CD8-positive, alpha-beta memory T cell (primary cell): Measurements from ENCODE around the gene C16orf89. TPM values are rescaled to one million over a fixed set of nuclear protein-coding genes. Genes with fewer than 3 reads are reported as not detected.
A peak's percentile ranks its signal among the peaks of the same experiment; 100 is the strongest.
"Not testable (repeated sequence)": the region's sequence is repeated elsewhere in the genome, so short reads cannot be mapped to it uniquely, and the experiment has no call there.

Experiments
- CTCF ChIA-PET: fragments of 350-600 bp; sonication (Branson Sonifier 250); formaldehyde crosslinking; loops from one replicate; lab custom pipeline; 2021; ENCODE audit warnings: antibody characterized with exemption; lab: Charles Lee
- POLR2A ChIA-PET: fragments of 350-600 bp; sonication (Branson Sonifier 250); formaldehyde crosslinking; loops from one replicate; lab custom pipeline; 2021; ENCODE audit warnings: antibody characterized with exemption; lab: Charles Lee
- DNase-seq, 5 donors: peaks; one replicate each; pipeline versions ENCODE4 v3.0.0 to v3.0.0-alpha.2; 2020 to 2022; ENCODE audit warnings: mixed read lengths in 1 of 5
- H3K27ac ChIP-seq: one replicate; pipeline ENCODE4 v1.7.0; 2013; ENCODE audit warnings: low read depth, mild to moderate bottlenecking, low read length, moderate library complexity
- H3K27me3 ChIP-seq: 2 replicates; pipeline ENCODE4 v1.7.0; 2013; ENCODE audit warnings: low read length, mild to moderate bottlenecking; ENCODE audit not compliant: insufficient read depth, poor library complexity, severe bottlenecking
- H3K36me3 ChIP-seq: 2 replicates; pipeline ENCODE4 v1.7.0; 2013; ENCODE audit warnings: mild to moderate bottlenecking, low read length, moderate library complexity; ENCODE audit not compliant: insufficient read depth
- H3K4me1 ChIP-seq: 2 replicates; pipeline ENCODE4 v1.7.0; 2013; ENCODE audit warnings: mild to moderate bottlenecking, low read length, moderate library complexity; ENCODE audit not compliant: insufficient read depth
- H3K4me3 ChIP-seq: 2 replicates; pipeline ENCODE4 v1.7.0; 2013; ENCODE audit warnings: mild to moderate bottlenecking, low read length
- H3K9me3 ChIP-seq: 2 replicates; pipeline ENCODE4 v1.7.0; 2013; ENCODE audit warnings: mild to moderate bottlenecking, low read length
- H3K27ac Mint-ChIP-seq, 8 donors: one replicate each; pipeline ENCODE4 v1.8.0; 2020 to 2021; ENCODE audit warnings: mixed read lengths in 8 of 8, mild to moderate bottlenecking in 6 of 8, inconsistent platforms in 3 of 8, moderate library complexity in 3 of 8
- H3K27me3 Mint-ChIP-seq, 2 donors: one replicate each; pipeline ENCODE4 v1.8.0; 2020 to 2021; ENCODE audit warnings: mixed read lengths in 2 of 2, mild to moderate bottlenecking in 1 of 2, moderate library complexity in 1 of 2
- H3K36me3 Mint-ChIP-seq, 3 donors: one replicate each; pipeline ENCODE4 v1.8.0; 2020 to 2021; ENCODE audit warnings: mixed read lengths in 3 of 3, inconsistent platforms in 1 of 3, mild to moderate bottlenecking in 1 of 3
- H3K4me1 Mint-ChIP-seq, 3 donors: one replicate each; pipeline ENCODE4 v1.8.0; 2020 to 2021; ENCODE audit warnings: mixed read lengths in 3 of 3, inconsistent platforms in 1 of 3, mild to moderate bottlenecking in 1 of 3
- H3K4me3 Mint-ChIP-seq, 7 donors: one replicate each; pipeline ENCODE4 v1.8.0; 2020 to 2021; ENCODE audit warnings: mixed read lengths in 7 of 7, mild to moderate bottlenecking in 6 of 7, moderate library complexity in 4 of 7, inconsistent platforms in 2 of 7
- H3K9me3 Mint-ChIP-seq, 5 donors: one replicate each; pipeline ENCODE4 v1.8.0; 2020 to 2022; ENCODE audit warnings: mixed read lengths in 5 of 5, mild to moderate bottlenecking in 3 of 5, moderate library complexity in 2 of 5, inconsistent platforms in 1 of 5
- polyA plus RNA-seq: library from polyadenylated mRNA; unstranded; fragments of 300-500 nt; fragmentation: Illumina TruSeq; gene quantifications from one replicate; pipeline ENCODE4 v1.2.3, GENCODE V29; 2021
- total RNA-seq, 2 experiments: library from RNA; stranded (reverse); gene quantifications; one replicate each; pipeline ENCODE4 v1.2.3, GENCODE V29; 2021

Gene C16orf89, protein sequence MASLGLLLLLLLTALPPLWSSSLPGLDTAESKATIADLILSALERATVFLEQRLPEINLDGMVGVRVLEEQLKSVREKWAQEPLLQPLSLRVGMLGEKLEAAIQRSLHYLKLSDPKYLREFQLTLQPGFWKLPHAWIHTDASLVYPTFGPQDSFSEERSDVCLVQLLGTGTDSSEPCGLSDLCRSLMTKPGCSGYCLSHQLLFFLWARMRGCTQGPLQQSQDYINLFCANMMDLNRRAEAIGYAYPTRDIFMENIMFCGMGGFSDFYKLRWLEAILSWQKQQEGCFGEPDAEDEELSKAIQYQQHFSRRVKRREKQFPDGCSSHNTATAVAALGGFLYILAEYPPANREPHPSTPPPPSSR
- not detected for total RNA-seq
- polyA plus RNA-seq, result not detected

DNA sequence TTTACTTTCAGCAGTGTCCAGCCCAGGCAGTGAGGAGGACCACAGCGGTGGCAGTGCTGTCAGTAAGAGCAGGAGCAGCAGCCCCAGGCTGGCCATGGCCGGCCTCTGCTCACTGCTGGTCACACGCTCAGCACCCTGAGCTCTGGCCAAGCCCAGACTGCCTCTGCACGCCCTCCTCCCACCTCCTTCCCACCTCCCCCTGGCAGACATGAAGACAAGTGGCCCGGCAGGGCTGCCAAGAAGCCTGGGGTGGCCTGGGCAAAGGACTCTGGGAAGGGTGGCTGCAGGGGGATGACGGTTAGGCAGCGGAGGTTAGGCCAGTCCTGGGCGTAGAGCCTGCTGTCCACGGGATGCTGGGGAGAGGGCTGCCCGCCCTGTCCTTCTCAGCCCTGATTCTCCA is at the start of gene C16orf89:
TSS of gene C16orf89 (minus strand) at position 144 of the 400 bp plus-strand sequence. CDS start at position 96, 48 bp downstream.
- Mint-ChIP-seq H3K27ac (peak within 1 kb of the TSS in 1 of 8 donors; percentile 77), H3K4me3 (no peak within 1 kb of the TSS), H3K27me3 (peaks cover 0 to 5% of the 10 kb centered on the region in 2 donors), H3K9me3 (no peaks in the 10 kb centered on the region), H3K36me3 (no peaks in the 10 kb centered on the region), H3K4me1 (peaks cover under 1 to 2% (median 1%) of the 10 kb centered on the region in 3 donors)
- Histone ChIP-seq H3K36me3 (no peaks in the 10 kb centered on the region), H3K27ac (no peak within 1 kb of the TSS), H3K27me3 (no peaks in the 10 kb centered on the region), H3K9me3 (no peaks in the 10 kb centered on the region), H3K4me1 (no peaks in the 10 kb centered on the region), H3K4me3 (no peak within 1 kb of the TSS)
- POLR2A ChIA-PET, result no interaction called here
- no peak for DNase-seq
- CTCF ChIA-PET, result interaction anchor here (1.0 kb wide), 1 partner anchor 9 kb away, joined by 3 read pairs; no protein-coding TSS in a partner anchor

DNA sequence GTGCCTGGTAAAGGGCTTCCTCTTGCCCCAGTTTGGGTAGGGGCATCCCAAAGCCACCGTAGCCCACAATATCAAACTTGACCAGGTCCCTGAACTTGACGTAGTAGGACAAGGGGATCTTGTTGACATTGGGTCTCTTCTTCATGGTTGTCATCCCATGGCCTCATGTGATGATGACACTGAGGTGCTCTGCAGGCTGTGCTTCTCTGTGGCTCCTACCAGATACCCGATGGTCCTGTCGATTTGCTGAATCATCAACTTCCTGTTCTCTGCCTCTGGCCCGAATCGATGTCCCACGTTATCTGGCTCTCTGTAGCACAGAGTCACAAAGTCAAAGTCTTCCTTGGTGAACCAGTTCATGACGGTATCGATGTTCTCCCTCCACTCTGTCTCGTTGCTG is 45.2 kb upstream of the C16orf89 start:
- H3K27me3 Mint-ChIP-seq, result peaks cover 2 to 12% of the 10 kb centered on the region in 2 donors

DNA sequence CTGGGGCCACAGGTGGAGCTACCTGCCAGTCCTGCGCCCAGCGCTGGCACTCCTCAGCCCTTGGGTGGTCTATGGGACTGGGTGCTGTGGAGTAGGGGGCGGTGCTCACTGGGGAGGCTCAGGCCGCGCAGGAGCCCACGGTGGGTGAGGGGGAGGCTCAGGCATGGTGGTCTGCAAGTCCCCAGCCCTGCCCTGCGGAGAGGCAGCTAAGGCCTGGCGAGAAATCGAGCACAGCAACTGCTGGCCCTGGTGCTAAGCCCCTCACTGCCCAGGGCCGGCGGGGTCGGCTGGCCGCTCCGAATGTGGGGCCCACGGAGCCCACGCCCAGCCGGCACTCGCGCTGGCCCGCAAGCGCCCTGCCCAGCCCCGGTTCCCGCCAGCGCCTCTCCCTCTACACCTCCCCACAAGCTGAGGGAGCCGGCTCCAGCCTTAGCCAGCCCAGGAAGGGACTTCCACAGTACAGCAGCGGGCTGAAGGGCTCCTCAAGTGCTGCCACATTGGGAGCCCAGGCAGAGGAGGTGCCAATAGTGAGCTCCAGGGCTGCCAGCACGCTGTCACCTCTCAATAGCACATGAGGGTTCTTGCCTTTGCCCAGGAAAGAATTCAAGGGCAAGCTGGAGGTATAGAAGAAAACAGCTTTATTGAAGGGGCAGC is 42.9 kb upstream of the C16orf89 start:
- no peak for DNase-seq
- Histone ChIP-seq H3K4me1 (no peaks in the 10 kb centered on the region), H3K27ac (no peak overlapping the region), H3K4me3 (no peak overlapping the region), H3K27me3 (no peaks in the 10 kb centered on the region), H3K36me3 (no peaks in the 10 kb centered on the region), H3K9me3 (no peaks in the 10 kb centered on the region)
- Mint-ChIP-seq H3K36me3 (peaks cover 0 to 2% (median 0%) of the 10 kb centered on the region in 3 donors), H3K4me3 (no peak overlapping the region), H3K27ac (no peak overlapping the region), H3K4me1 (no peaks in the 10 kb centered on the region), H3K9me3 (no peaks in the 10 kb centered on the region), H3K27me3 (peaks cover 1 to 10% of the 10 kb centered on the region in 2 donors)
- ChIA-PET CTCF (no interaction called here), POLR2A (no interaction called here)

More for the DNA sequence above, 45.2 kb upstream of the C16orf89 start:
- H3K27ac Mint-ChIP-seq, CTCF ChIA-PET, H3K4me1 Mint-ChIP-seq, H3K27ac ChIP-seq, H3K27me3 ChIP-seq, DNase-seq, H3K36me3 ChIP-seq, H3K36me3 Mint-ChIP-seq, H3K4me3 Mint-ChIP-seq, POLR2A ChIA-PET, H3K9me3 ChIP-seq, H3K9me3 Mint-ChIP-seq, H3K4me3 ChIP-seq, H3K4me1 ChIP-seq: not testable (repeated sequence)

DNA sequence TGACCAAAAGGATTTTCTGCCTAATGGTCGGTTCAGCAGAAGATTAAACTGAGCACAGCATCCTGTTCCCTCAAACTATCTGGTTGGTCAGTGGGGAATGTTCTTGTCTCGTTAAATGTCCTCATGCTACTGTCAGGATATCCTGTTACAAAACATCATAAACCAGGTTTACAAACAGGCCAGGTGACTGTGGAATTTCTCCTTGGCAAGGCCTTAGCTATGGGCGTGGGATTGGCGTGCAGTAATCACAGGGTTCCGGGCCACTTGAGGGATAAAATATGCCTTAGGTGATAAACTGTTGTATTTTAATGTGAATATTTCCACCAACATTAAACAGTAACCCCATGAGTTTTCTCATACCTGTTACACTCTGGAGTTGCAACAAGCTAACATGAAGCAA is 39.3 kb upstream of the C16orf89 start:
- H3K9me3 ChIP-seq, H3K4me3 ChIP-seq, H3K27me3 Mint-ChIP-seq, DNase-seq, POLR2A ChIA-PET, H3K4me1 ChIP-seq, H3K27me3 ChIP-seq, H3K36me3 ChIP-seq, H3K27ac Mint-ChIP-seq, H3K9me3 Mint-ChIP-seq, H3K27ac ChIP-seq, CTCF ChIA-PET, H3K4me3 Mint-ChIP-seq, H3K4me1 Mint-ChIP-seq, H3K36me3 Mint-ChIP-seq: not testable (repeated sequence)

DNA sequence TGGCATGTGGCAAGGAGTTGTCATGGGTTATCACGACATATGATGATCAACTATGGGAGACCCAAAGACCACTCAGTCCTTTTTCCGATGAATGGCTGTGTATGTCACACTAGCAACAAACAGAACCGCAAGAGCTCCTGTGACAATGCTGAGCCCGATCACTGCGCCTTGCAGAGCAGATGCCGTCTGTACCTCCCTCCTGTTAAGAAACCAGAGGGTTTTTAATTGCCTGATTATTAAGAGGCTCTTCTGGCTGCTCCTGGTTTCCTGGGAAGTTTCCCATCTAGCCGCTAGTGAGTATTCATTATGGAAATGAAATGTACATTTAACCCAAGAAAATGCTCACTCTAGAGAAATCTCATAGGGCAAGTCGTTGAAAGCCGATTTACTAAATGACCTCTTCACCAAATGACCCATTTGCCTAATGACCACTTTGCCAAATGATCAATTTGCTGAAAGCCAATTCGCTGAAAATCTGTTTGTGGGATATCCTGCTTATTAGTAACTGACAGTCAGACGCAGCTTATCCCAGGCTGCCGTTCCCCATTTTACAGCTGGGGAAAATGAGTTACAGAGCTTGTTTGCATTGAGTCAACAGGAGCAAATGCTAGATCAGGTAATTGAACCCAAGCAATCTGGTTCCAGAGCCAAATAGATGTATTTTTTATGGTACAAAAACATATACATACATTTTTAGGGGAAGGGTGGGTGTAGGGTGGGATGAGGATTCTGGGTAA is 37.7 kb upstream of the C16orf89 start:
- H3K36me3 Mint-ChIP-seq, H3K4me1 Mint-ChIP-seq, H3K9me3 ChIP-seq, DNase-seq, H3K27ac ChIP-seq, H3K27me3 Mint-ChIP-seq, H3K9me3 Mint-ChIP-seq, H3K4me3 Mint-ChIP-seq, CTCF ChIA-PET, H3K36me3 ChIP-seq, POLR2A ChIA-PET, H3K4me1 ChIP-seq, H3K27me3 ChIP-seq, H3K4me3 ChIP-seq: not testable (repeated sequence)
- H3K27ac Mint-ChIP-seq, result peak overlapping the region in 1 of 8 donors; percentile 15

DNA sequence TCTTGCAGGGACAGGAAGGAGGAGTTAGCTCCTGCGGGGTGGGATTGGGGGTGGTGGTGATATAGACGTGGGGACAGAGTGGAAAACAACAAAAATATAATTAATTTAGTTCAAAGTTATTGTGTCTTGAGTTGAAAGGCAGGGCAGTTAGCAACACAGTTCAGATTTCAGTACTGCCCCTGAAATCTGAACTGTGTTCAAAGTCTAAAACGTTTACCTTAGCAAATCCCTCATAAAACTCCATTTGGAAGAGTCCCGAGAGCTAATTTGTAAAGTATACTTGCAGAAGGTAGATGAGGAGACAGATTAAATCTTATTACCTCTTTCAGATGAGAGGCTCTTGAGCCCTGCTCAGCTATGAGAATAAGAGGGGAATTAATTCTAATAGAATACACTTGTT is 33.4 kb upstream of the C16orf89 start:
- Mint-ChIP-seq H3K4me1 (peaks cover 11 to 13% (median 11%) of the 10 kb centered on the region in 3 donors), H3K27ac (peak overlapping the region in 6 of 8 donors; percentile 63 to 99 (median 86)), H3K4me3 (peak overlapping the region; percentile 76 to 99 (median 96))
- H3K4me3 ChIP-seq, H3K4me1 ChIP-seq, H3K9me3 Mint-ChIP-seq, H3K27me3 ChIP-seq, POLR2A ChIA-PET, H3K36me3 Mint-ChIP-seq, DNase-seq, H3K27ac ChIP-seq, H3K36me3 ChIP-seq, H3K9me3 ChIP-seq, H3K27me3 Mint-ChIP-seq: not testable (repeated sequence)
- CTCF ChIA-PET, result interaction anchor here (1.2 kb wide), 1 partner anchor 42 kb away, joined by 4 read pairs; no protein-coding TSS in a partner anchor

DNA sequence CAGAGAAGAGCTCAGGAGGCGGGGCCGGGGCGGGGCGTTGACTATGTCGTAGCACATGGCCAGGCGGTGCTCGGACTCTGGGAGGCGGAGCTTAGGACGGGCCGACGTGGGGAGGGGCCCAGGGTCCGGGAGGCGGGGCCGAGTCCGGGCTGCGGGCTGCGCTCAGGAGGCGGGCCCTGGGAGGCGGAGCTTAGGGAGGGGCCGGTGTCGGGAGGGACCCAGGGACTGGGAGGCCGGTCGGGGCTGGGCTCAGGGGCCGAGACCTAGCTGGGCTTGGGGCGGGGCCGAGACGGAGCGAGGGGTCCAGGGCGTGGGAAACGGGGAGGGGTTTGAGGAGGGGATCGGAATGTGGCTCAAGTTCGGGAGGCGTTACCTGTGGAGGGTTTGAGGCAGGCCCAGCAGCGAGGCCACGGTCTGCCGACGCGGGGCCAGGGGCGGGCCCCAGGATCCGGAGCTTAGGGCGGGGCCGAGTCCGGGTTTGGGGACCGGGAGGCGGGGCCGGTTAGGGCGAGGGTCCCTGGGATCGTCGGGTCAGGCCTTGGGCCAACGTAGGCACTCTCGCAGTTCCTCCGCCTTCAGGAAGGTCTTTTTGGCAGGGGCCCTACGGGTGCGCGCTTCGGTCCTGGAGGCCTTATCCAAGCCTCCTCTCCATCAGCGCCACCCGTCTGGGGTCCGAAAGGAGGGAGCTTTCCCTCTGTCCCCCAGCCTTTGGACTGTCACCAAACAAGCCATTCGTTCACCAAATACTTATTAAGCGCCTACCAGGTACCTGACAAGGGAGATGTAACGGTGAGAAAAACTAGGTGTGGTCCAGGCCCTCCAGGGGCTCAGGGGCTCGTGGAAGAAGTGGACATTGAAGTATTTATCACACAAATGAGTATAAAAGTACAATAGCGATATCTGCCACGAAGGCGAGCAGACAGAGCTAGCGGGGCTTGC is 32.7 kb upstream of the C16orf89 start:
- H3K9me3 Mint-ChIP-seq, H3K9me3 ChIP-seq, H3K36me3 Mint-ChIP-seq, H3K36me3 ChIP-seq, H3K27me3 Mint-ChIP-seq, H3K27me3 ChIP-seq, H3K4me1 ChIP-seq: not testable (repeated sequence)
- Histone ChIP-seq H3K27ac (peak overlapping the region; percentile 47), H3K4me3 (peak overlapping the region; percentile 50)
- POLR2A ChIA-PET, result interaction anchor here (0.6 kb wide), 1 partner anchor 24 kb away, joined by 3 read pairs; no protein-coding TSS in a partner anchor
- peak overlapping the region; percentile 95 to 99 (median 97) for H3K4me3 Mint-ChIP-seq
- peak; percentile 66 to 99 (median 95) for DNase-seq
- CTCF ChIA-PET, result interaction anchor here (0.7 to 1.2 kb wide), 2 partner anchors 42 to 364 kb away, joined by 3 to 4 read pairs; partner anchors contain the start of genes ANKS3 and DNAAF8
- peak overlapping the region; percentile 96 to 99 (median 98) for H3K27ac Mint-ChIP-seq
- H3K4me1 Mint-ChIP-seq, result peaks cover 11 to 13% (median 11%) of the 10 kb centered on the region in 3 donors
